ENCODE measurements around the gene MBNL2.

- TF ChIP-seq CTCF (IDR thresholded peaks at IDR 0.05) (no peak), POLR2A (IDR thresholded peaks at IDR 0.05) (no peak)
Measured at GRCh38 chr13:97302611-97303010, 80.5 kb downstream of the MBNL2 start.
